HUES64 (cell line): ENCODE measurements around the gene ZNF431.
A peak's percentile ranks its signal among the peaks of the same experiment; 100 is the strongest.
"Not testable (repeated sequence)": the region's sequence is repeated elsewhere in the genome, so short reads cannot be mapped to it uniquely, and the experiment has no call there.

ENCODE experiments used
- H3K27ac ChIP-seq: 2 replicates; pipeline ENCODE4 v1.7.0; 2013; ENCODE audit warnings: low read depth, low read length, inconsistent platforms
- H3K27me3 ChIP-seq: 2 replicates; pipeline ENCODE4 v1.6.1; 2013; ENCODE audit warnings: mild to moderate bottlenecking, low read length; ENCODE audit not compliant: insufficient read depth
- H3K36me3 ChIP-seq: 2 replicates; pipeline ENCODE4 v1.6.1; 2013; ENCODE audit warnings: mild to moderate bottlenecking, low read length; ENCODE audit not compliant: insufficient read depth
- H3K4me1 ChIP-seq: 2 replicates; pipeline ENCODE4 v1.6.1; 2013; ENCODE audit warnings: mild to moderate bottlenecking, low read length, moderate library complexity; ENCODE audit not compliant: insufficient read depth
- H3K4me3 ChIP-seq: 2 replicates; pipeline ENCODE4 v1.5.1; 2013; ENCODE audit warnings: mild to moderate bottlenecking, low read length, moderate library complexity
- H3K9ac ChIP-seq: 2 replicates; pipeline ENCODE4 v1.6.1; 2013; ENCODE audit warnings: mild to moderate bottlenecking, low read depth, low read length
- H3K9me3 ChIP-seq: 2 replicates; pipeline ENCODE4 v1.6.1; 2013; ENCODE audit warnings: low read depth, low read length; ENCODE audit not compliant: insufficient read depth
- WGBS: fragments of 150-250, 120-280 bp; methylation state at CpG from one replicate; pipeline ENCODE4 v1.1.7; 2013; ENCODE audit warnings: missing lambda C conversion rate; 5-methylcytosine and 5-hydroxymethylcytosine counted together

The ZNF431 gene

DNA sequence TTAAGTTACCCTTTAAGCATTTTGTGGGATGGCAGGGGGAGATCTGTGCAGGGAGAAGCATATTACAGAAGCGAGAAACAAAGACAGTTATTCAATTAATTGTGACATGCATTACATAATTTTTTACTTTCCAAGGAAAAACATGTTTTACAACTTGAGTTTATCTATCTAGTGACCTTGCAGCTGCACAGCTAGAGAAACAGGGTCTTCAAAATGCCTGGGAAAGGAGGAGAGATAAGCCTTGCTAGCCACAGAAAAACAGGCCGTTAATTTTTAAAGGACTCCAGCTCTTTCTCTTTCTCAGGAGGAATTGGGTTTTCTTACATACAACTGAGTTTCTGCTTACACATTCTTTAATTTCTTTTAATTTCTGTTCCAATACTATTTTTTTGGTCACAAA, 14.8 kb upstream of the ZNF431 start:
- 50% methylated on average over 2 of the region's 2 CpGs for WGBS
- H3K4me3 ChIP-seq = no peak overlapping the region
- H3K36me3 ChIP-seq = peaks cover 7% of the 10 kb centered on the region
- peaks cover 14% of the 10 kb centered on the region; the same call in 1 of the 2 replicates for H3K4me1 ChIP-seq
- H3K27me3 ChIP-seq = no peaks in the 10 kb centered on the region; the same call in 1 of the 2 replicates
- no peak overlapping the region for H3K27ac ChIP-seq
- no peaks in the 10 kb centered on the region for H3K9me3 ChIP-seq
- no peak overlapping the region for H3K9ac ChIP-seq

DNA sequence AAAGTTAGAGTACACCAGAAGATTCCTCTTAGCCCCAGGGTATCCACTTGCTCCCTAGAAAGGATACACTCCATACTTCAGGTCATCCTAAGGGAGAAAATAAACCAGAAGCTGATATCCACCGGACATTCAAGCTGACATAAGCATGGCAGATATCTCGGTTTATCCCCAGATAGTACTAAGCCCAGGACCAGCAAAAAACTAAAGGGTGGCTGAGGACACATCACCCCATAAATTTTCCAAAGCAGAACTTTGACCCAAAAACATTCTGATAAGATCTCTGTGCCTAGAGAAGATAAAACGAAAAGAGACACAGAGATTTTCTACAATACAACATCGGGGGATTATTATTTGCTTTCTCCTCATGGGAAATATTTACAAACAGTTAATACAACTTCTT, 13.9 kb upstream of the ZNF431 start:
- Histone ChIP-seq H3K9ac (no peak overlapping the region), H3K36me3 (no peaks in the 10 kb centered on the region; the same call in 1 of the 2 replicates)
- 92% methylated on average over 3 of the region's 4 CpGs for WGBS

DNA sequence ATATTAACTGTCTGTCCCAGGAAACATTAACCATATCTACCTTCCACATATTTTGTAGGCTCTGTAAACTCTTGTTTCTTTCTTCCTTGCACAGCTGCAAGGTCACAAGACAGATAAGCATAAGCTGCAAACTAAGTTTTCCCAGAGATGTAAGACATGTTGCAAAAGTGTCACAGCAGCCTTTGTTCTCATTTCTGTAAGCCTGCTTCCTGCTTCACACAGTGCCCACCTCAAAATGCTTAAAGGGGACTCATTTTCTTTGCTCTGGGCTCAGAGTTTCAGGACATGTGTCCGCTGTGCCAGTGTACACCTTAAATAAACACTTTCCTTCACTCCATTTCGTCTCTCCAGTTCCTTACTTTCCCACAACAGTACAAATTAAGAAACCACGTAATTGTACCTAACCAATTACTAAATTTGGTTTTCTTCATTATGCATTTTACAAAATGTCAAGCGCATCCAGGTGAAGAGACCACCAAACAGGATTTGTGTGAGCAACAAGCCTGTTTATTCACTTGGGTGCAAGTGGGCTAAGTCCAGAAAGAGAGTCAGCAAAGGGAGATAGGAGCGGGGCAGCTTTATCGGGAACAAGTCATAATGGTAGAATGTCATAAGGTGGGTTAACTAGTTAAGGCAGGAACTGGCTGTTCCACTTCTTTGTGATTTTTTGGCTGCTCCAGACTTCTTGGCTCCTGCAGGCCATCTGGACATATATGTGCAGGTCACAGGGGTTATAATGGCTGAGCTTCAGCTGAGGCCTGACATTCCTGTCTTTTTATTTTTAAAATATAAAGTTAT, 12.7 kb upstream of the ZNF431 start:
- H3K4me3 ChIP-seq = no peak overlapping the region
- no peak overlapping the region for H3K9ac ChIP-seq
- no peak overlapping the region for H3K27ac ChIP-seq
- H3K4me1 ChIP-seq = peaks cover 14% of the 10 kb centered on the region; the same call in 1 of the 2 replicates
- H3K27me3 ChIP-seq = no peaks in the 10 kb centered on the region; the same call in 1 of the 2 replicates
- no peaks in the 10 kb centered on the region for H3K9me3 ChIP-seq
- WGBS = 91% methylated on average over 6 of the region's 6 CpGs
- no peaks in the 10 kb centered on the region; the same call in 1 of the 2 replicates for H3K36me3 ChIP-seq

More for the DNA sequence above, 13.9 kb upstream of the ZNF431 start:
- peaks cover 14% of the 10 kb centered on the region; the same call in 1 of the 2 replicates for H3K4me1 ChIP-seq
- no peaks in the 10 kb centered on the region for H3K9me3 ChIP-seq
- H3K4me3 ChIP-seq = no peak overlapping the region
- no peak overlapping the region for H3K27ac ChIP-seq
- no peaks in the 10 kb centered on the region; the same call in 1 of the 2 replicates for H3K27me3 ChIP-seq

DNA sequence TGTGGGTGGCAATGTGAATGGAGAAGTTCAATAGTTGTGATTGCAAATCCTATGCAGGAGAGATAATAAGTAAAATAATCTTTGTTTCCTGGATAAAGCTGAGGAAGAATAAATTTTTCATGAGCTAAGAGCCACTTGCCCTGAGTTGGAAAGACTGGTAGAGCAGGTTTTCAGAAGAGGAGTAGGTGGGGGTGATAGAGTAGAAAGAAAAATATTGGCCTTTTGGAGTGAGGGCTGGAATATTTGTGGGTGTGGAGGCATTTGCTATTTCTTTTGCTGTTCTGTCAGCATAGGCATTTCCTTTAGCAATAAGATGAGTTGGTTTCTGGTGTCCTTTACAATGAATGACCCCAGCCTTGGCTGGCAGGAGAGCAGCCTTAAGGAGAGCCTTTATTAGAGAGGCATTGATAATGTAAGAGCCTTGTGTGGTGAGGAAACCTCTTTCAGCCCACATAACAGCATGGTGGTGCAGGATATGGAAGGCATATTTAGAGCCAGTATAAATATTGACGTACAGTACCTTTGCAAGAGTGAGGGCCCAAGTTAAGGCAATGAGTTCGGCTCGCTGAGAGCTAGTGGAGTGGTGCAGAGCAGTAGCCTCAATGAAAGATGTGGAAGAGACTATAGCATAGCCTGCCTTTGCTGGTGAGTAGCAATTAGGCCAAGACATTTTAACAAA, 11.6 kb upstream of the ZNF431 start:
- Histone ChIP-seq H3K27me3 (no peaks in the 10 kb centered on the region; the same call in 1 of the 2 replicates), H3K27ac (no peak overlapping the region), H3K4me1 (peaks cover 14% of the 10 kb centered on the region; the same call in 1 of the 2 replicates), H3K36me3 (no peaks in the 10 kb centered on the region; the same call in 1 of the 2 replicates), H3K9ac (no peak overlapping the region), H3K4me3 (no peak overlapping the region), H3K9me3 (no peaks in the 10 kb centered on the region)
- WGBS = 69% methylated on average over 3 of the region's 3 CpGs

DNA sequence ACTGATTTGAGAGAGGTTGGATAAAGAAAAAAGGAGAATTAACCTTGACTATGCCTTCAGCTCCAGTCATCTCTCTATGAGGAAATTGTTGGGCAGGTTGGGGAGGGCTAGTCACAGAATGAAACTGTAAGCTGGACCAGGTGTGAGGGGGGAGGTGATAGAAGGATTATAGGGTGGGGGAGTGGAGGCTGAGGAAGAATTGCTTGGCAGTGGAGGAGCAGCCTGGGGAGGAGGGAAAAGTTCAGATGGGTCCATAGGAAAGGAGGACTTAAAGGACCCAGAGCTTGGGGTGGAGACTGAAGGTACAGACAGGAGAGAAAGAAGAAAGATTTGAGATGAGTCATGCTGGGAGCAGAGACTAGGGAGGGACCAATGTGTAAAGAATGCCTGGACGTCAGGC, 8.2 kb upstream of the ZNF431 start:
- Histone ChIP-seq H3K9ac (no peak overlapping the region), H3K9me3 (no peaks in the 10 kb centered on the region), H3K36me3 (no peaks in the 10 kb centered on the region), H3K4me1 (peaks cover 14% of the 10 kb centered on the region; the same call in 1 of the 2 replicates), H3K27ac (no peak overlapping the region), H3K4me3 (no peak overlapping the region), H3K27me3 (no peaks in the 10 kb centered on the region; the same call in 1 of the 2 replicates)
- WGBS = 63% methylated on average over 1 of the region's 1 CpG

DNA sequence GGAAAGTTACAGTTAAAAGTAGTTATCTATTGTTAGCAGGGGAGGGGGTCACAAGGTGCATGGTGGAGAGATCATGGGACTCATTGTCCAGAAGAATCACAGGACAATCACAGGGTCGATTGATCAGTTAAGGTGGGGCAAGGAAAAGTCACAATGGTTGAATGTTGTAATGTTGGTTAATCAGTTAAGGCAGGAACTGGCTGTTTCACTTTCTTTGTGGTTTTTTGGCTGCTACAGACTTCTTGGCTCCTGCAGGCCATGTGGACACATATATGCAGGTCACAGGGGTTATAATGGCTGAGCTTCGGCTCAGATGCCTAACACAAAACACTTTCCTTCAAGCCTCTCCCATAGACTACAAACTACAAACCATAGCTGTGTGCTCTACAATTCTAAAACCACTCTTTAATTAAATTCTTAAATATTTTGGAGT, 6.9 kb upstream of the ZNF431 start:
- Histone ChIP-seq H3K9me3 (no peaks in the 10 kb centered on the region), H3K36me3 (no peaks in the 10 kb centered on the region), H3K27me3 (no peaks in the 10 kb centered on the region; the same call in 1 of the 2 replicates), H3K4me3 (no peak overlapping the region), H3K27ac (no peak overlapping the region), H3K9ac (no peak overlapping the region), H3K4me1 (0 out of 2 replicates have a peak, but pooled peaks cover 3% of the 10 kb centered on the region)
- WGBS = 92% methylated on average over 2 of the region's 2 CpGs

DNA sequence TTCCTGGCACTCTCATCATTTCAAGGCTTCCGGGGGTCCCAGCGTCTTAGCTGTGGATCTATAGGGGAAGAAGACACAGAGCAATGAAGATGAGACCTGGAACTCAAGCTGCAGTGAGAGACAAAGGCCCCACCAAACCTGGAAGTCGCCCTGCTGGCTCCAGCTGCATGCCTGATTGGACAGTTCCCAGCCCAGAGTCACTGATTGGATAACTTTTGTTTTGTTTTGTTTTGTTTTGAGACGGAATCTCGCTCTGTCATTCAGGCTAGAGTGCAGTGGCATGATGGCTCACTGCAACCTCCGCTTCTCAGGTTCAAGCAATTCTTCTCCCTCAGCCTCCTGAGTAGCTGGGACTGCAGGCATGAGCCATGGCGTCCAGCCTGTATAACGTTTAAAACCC, 6.4 kb upstream of the ZNF431 start:
- Histone ChIP-seq H3K9ac (no peak overlapping the region), H3K27ac (no peak overlapping the region), H3K36me3 (no peaks in the 10 kb centered on the region), H3K9me3 (no peaks in the 10 kb centered on the region), H3K4me3 (no peak overlapping the region), H3K4me1 (no peaks in the 10 kb centered on the region), H3K27me3 (no peaks in the 10 kb centered on the region; the same call in 1 of the 2 replicates)
- WGBS = 83% methylated on average over 6 of the region's 8 CpGs

DNA sequence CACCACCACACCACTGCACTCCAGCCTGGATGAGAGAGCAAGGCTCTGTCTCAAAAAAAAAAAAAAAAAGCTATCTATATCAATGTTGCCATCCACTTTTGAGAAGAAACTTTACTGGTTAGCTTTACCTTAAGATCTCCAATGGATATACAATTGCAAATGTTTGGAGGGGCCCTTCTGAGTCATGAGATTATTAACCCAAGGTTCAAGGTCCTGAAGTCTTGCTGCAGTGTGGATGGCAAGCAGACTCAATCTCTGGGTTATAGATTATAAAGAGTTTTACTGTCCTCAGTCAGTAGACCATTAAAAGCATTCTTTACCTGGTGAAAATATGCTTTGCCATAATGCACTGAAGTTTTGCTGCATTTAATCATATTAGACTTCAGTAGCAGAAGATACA, 3.7 kb upstream of the ZNF431 start:
- Histone ChIP-seq H3K4me3 (no peak overlapping the region), H3K27ac (no peak overlapping the region), H3K4me1 (peaks cover 9% of the 10 kb centered on the region; the same call in 1 of the 2 replicates), H3K9me3 (no peaks in the 10 kb centered on the region), H3K36me3 (peaks cover 1% of the 10 kb centered on the region), H3K9ac (no peak overlapping the region), H3K27me3 (no peaks in the 10 kb centered on the region)

DNA sequence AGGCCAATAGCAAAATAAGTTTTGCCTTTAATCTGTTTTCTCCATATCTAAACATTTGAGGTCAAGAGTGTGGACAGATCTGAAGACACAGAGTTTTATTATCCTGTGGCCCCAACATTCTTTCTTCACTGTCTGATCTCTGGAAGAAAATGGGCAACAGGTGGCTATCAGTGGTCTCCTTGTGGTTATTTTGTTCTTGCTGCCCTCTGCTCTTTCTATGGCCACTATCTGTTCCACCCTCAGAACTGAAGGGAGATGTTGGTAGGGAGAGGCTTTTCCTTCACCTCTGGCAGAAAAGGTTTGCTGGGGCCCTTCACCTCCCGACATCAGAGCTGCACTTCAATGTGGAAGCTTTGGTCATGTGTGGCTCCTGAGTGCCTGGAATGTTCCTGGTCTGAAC, 834 bp upstream of the ZNF431 start:
- H3K27me3 ChIP-seq, H3K9ac ChIP-seq, H3K4me3 ChIP-seq, H3K27ac ChIP-seq: not testable (repeated sequence)
- peaks cover 10% of the 10 kb centered on the region; the same call in 1 of the 2 replicates for H3K9me3 ChIP-seq
- peaks cover 28% of the 10 kb centered on the region for H3K36me3 ChIP-seq
- H3K4me1 ChIP-seq = peaks cover 15% of the 10 kb centered on the region; the same call in 1 of the 2 replicates
- WGBS = 100% methylated on average over 1 of the region's 1 CpG

DNA sequence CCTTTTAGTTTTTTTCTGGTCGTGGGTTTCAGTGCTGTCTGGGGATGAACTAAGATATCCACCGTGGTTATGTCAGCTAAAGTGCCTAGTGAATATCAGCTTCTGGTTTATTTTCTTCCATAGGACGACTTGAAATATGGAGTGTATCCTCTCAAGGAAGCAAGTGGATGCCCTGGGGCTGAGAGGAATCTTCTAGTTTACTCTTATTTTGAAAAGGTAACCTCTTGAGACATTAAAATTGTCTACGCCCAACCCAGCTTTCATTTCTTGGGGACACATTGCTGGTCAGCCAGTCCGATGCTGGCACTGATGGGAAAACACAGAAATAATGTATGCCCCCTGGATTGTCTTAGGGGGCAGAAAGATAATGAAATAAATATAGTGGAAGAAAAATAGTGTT, 1.6 kb downstream of the ZNF431 start:
- WGBS = 94% methylated on average over 5 of the region's 5 CpGs
- Histone ChIP-seq H3K9ac (no peak overlapping the region; the same call in 1 of the 2 replicates), H3K27ac (no peak overlapping the region), H3K4me3 (peak overlapping the region; percentile 82), H3K9me3 (peaks cover 31% of the 10 kb centered on the region), H3K4me1 (peaks cover 15% of the 10 kb centered on the region; the same call in 1 of the 2 replicates), H3K36me3 (peaks cover 53% of the 10 kb centered on the region), H3K27me3 (no peaks in the 10 kb centered on the region)

DNA sequence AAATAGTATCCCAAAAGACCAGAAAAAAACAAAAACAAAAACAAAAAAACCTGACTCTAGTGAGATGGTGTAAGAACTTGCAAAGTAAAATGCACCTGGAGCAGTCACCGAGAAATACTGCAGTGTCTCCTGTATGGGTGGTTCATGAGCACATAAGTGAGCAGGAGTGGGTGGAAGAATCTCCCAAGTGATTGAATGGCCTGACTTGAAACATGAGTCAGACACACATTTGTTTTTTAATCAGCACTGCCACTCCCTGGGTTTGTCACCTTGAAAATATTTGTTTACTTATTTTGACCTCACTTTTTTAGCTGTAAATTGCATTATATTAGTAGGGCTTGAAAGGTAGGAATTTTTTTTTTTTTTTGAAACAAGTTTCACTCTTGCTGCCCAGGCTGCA, 2.0 kb downstream of the ZNF431 start:
- WGBS = 94% methylated on average over 1 of the region's 1 CpG
- peak overlapping the region; percentile 82; the same call in 1 of the 2 replicates for H3K4me3 ChIP-seq

More for the DNA sequence above, 2.0 kb downstream of the ZNF431 start:
- no peaks in the 10 kb centered on the region for H3K27me3 ChIP-seq
- H3K9me3 ChIP-seq = peaks cover 35% of the 10 kb centered on the region
- peaks cover 57% of the 10 kb centered on the region for H3K36me3 ChIP-seq
- no peak overlapping the region for H3K27ac ChIP-seq
- no peak overlapping the region for H3K9ac ChIP-seq
- H3K4me1 ChIP-seq = peaks cover 15% of the 10 kb centered on the region; the same call in 1 of the 2 replicates
